Glutamatergic neuron (in vitro differentiated cells): Measurements from ENCODE around the gene VRK1. TPM values are rescaled to one million over a fixed set of nuclear protein-coding genes. Genes with fewer than 3 reads are reported as not detected.

Source experiments
- DNase-seq: peaks from one replicate; pipeline ENCODE4 v3.0.0; 2022
- H3K27ac Mint-ChIP-seq: one replicate; pipeline ENCODE4 v1.8.0; 2020; ENCODE audit warnings: mild to moderate bottlenecking, mixed read lengths, inconsistent platforms; ENCODE audit not compliant: unreplicated experiment
- H3K27me3 Mint-ChIP-seq: one replicate; pipeline ENCODE4 v1.8.0; 2020; ENCODE audit warnings: mild to moderate bottlenecking, moderate library complexity, mixed read lengths, inconsistent platforms; ENCODE audit not compliant: unreplicated experiment
- H3K36me3 Mint-ChIP-seq: one replicate; pipeline ENCODE4 v1.8.0; 2020; ENCODE audit warnings: mild to moderate bottlenecking, mixed read lengths, inconsistent platforms; ENCODE audit not compliant: unreplicated experiment
- H3K4me1 Mint-ChIP-seq: one replicate; pipeline ENCODE4 v1.8.0; 2020; ENCODE audit warnings: mild to moderate bottlenecking, low read depth, mixed read lengths, inconsistent platforms; ENCODE audit not compliant: unreplicated experiment
- H3K4me3 Mint-ChIP-seq: one replicate; pipeline ENCODE4 v1.8.0; 2020; ENCODE audit warnings: mild to moderate bottlenecking, mixed read lengths, inconsistent platforms; ENCODE audit not compliant: unreplicated experiment
- H3K9me3 Mint-ChIP-seq: one replicate; pipeline ENCODE4 v1.8.0; 2020; ENCODE audit warnings: mild to moderate bottlenecking, moderate library complexity, mixed read lengths, inconsistent platforms; ENCODE audit not compliant: unreplicated experiment
- CTCF ChIP-seq: fragments of 200-600 bp; sonication (generic); IDR thresholded peaks from one replicate; pipeline ENCODE4 v1.5.0; 2021; ENCODE audit not compliant: partially characterized antibody, unreplicated experiment
- total RNA-seq: library from RNA; stranded (reverse); fragmentation: NEBNext Ultra II Directional; extraction: Animal tissue kit (Norgen Biotek cat#: 25700); gene quantifications from one replicate; pipeline ENCODE4 v1.2.1, GENCODE V29; 2021; ENCODE audit not compliant: unreplicated experiment

The VRK1 gene
- total RNA-seq, 1 donor from 2014 or later: 50.5 TPM

- Mint-ChIP-seq H3K27ac (no peak overlapping the region), H3K4me1 (no peaks in the 10 kb centered on the region), H3K9me3 (no peaks in the 10 kb centered on the region), H3K27me3 (no peaks in the 10 kb centered on the region), H3K36me3 (no peaks in the 10 kb centered on the region), H3K4me3 (no peak overlapping the region)
- no peak for DNase-seq
- no peak for TF ChIP-seq CTCF
Observed at GRCh38 chr14:96849733-96850132, 52.6 kb downstream of the VRK1 start.

DNA sequence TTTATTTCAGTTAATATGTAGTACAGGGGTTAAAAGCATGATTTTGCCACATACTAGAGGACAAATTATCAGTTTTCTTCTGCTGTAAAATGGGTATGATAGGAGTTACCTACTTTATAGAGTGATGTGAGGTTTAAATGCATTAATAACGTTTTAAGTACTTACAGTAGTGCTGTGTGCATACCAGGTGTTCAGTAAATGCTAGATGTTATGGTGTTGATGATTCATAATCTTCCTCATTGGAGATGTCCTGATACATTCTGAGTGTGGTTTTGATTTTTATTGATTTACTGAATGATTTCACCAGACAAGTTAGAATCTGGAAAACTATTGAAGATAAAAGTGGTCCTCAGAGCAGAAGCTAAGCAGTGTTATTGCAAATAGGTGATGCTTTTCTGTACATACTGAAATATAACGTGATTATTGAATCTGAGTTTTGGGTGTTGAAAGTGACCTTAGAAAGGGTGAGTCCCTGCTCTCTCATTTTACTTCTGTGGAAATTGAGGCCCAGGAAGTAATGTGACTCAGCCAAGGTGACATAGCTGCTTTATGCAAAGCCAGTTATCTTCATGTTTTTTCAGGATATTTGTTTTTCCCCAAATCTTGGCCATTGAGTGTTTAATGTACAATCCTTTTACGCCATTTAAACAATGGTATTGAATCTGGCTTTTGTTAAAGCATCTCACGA, 54.7 kb downstream of the VRK1 start:
- Mint-ChIP-seq H3K4me1 (no peaks in the 10 kb centered on the region), H3K27me3 (peaks cover 1% of the 10 kb centered on the region), H3K9me3 (no peaks in the 10 kb centered on the region), H3K27ac (no peak overlapping the region), H3K36me3 (no peaks in the 10 kb centered on the region), H3K4me3 (no peak overlapping the region)
- no peak for DNase-seq
- TF ChIP-seq CTCF: no peak

GRCh38 chr14:96852823-96853422, 55.7 kb downstream of the VRK1 start:
- DNase-seq: no peak
- Mint-ChIP-seq H3K27me3 (peaks cover 4% of the 10 kb centered on the region), H3K4me1 (no peaks in the 10 kb centered on the region), H3K36me3 (no peaks in the 10 kb centered on the region), H3K27ac (no peak overlapping the region), H3K4me3 (no peak overlapping the region), H3K9me3 (no peaks in the 10 kb centered on the region)
- TF ChIP-seq CTCF: peak; percentile 93

DNA sequence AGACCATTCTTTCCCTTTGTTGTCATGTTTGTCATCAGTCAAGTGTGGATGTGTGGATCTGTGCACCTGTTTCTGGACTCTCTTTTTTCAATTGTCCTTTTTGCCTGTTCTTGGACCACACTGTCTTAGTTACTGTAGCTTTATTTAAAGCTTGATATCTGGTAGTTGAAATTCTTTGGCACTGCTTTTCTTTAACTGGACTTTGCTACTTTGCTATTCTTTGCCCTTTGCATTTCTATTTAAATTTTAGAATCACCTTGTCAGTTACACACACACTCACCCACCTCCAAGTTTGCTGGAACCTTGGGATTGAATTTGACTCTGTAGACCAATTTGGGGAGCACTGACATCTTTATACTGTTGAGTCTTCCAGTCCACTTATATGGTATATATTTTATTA, 61.5 kb downstream of the VRK1 start:
- Mint-ChIP-seq H3K36me3 (no peaks in the 10 kb centered on the region), H3K27ac (no peak overlapping the region), H3K4me1 (peaks cover 17% of the 10 kb centered on the region), H3K9me3 (no peaks in the 10 kb centered on the region), H3K27me3 (peaks cover 4% of the 10 kb centered on the region), H3K4me3 (no peak overlapping the region)
- DNase-seq: no peak
- TF ChIP-seq CTCF: no peak

GRCh38 chr14:96861568-96862310, 64.6 kb downstream of the VRK1 start:
- Mint-ChIP-seq H3K9me3 (no peaks in the 10 kb centered on the region), H3K4me1 (peaks cover 23% of the 10 kb centered on the region), H3K27ac (peak overlapping the region; percentile 62), H3K27me3 (peaks cover 4% of the 10 kb centered on the region), H3K4me3 (no peak overlapping the region), H3K36me3 (peaks cover 4% of the 10 kb centered on the region)
- DNase-seq: peak; percentile 26
- no peak for TF ChIP-seq CTCF
